WTC11 (cell line): ENCODE results near the gene IPP. TPM values are rescaled to one million over a fixed set of nuclear protein-coding genes. Genes with fewer than 3 reads are reported as not detected.

Experiments used
- ATAC-seq: fragments of 200-7000 bp; cut with Tn5 transposase; 2 replicates; pipeline ENCODE4 v1.10.0; 2021; ENCODE audit warnings: mild to moderate bottlenecking, moderate library complexity
- CTCF ChIA-PET: fragments of 300-600 bp; sonication (Branson Sonifier 250); formaldehyde crosslinking; loops from one replicate; lab custom pipeline; 2021; ENCODE audit warnings: antibody characterized with exemption; lab: Charles Lee
- POLR2A ChIA-PET: fragments of 350-600 bp; sonication (Branson Sonifier 250); formaldehyde crosslinking; loops from one replicate; lab custom pipeline; 2021; ENCODE audit warnings: antibody characterized with exemption; lab: Charles Lee
- DNase-seq: peaks from one replicate; pipeline ENCODE4 v3.0.0; 2021; ENCODE audit warnings: low spot score
- H3K27ac Mint-ChIP-seq: 2 replicates; pipeline ENCODE4 v1.8.0; 2021; ENCODE audit warnings: mixed read lengths
- H3K27me3 Mint-ChIP-seq: 2 replicates; pipeline ENCODE4 v1.8.0; 2021; ENCODE audit warnings: low read depth, mild to moderate bottlenecking, moderate library complexity, mixed read lengths
- H3K36me3 Mint-ChIP-seq: 2 replicates; pipeline ENCODE4 v1.8.0; 2021; ENCODE audit warnings: mixed read lengths
- H3K4me1 Mint-ChIP-seq: 2 replicates; pipeline ENCODE4 v1.8.0; 2022; ENCODE audit warnings: mixed read lengths
- H3K4me3 Mint-ChIP-seq: 2 replicates; pipeline ENCODE4 v1.8.0; 2021; ENCODE audit warnings: mild to moderate bottlenecking, moderate library complexity, mixed read lengths
- H3K9me3 Mint-ChIP-seq: 2 replicates; pipeline ENCODE4 v1.8.0; 2021; ENCODE audit warnings: mixed read lengths
- CREB1 ChIP-seq: sonication (generic); formaldehyde crosslinking; IDR thresholded peaks from 2 replicates; pipeline ENCODE4 v1.8.0; 2023; ENCODE audit warnings: mild to moderate bottlenecking, missing genetic modification reagents
- GABPB1 ChIP-seq: sonication (generic); formaldehyde crosslinking; IDR thresholded peaks from 2 replicates; pipeline ENCODE4 v1.8.1; 2023; ENCODE audit warnings: mild to moderate bottlenecking, missing genetic modification reagents
- GTF2I ChIP-seq: fragments of 250-450 bp; sonication (Bioruptor Pico); conservative IDR thresholded peaks from 2 replicates; pipeline ENCODE4 v1.4.0; 2021; ENCODE audit warnings: mild to moderate bottlenecking
- IRF2 ChIP-seq: sonication (generic); formaldehyde crosslinking; IDR thresholded peaks from 2 replicates; pipeline ENCODE4 v1.8.0; 2022; ENCODE audit warnings: low read depth, missing genetic modification reagents, borderline replicate concordance
- JUN ChIP-seq: sonication (generic); formaldehyde crosslinking; IDR thresholded peaks from 2 replicates; pipeline ENCODE4 v1.8.0; 2023; ENCODE audit warnings: mild to moderate bottlenecking, missing genetic modification reagents
- NR1H2 ChIP-seq: sonication (generic); formaldehyde crosslinking; IDR thresholded peaks from 2 replicates; pipeline ENCODE4 v1.9.0; 2021; ENCODE audit warnings: mild to moderate bottlenecking, moderate library complexity, missing genetic modification reagents
- ZBTB21 ChIP-seq: sonication (generic); formaldehyde crosslinking; IDR thresholded peaks from 2 replicates; pipeline ENCODE4 v1.8.1; 2023; ENCODE audit warnings: mild to moderate bottlenecking, missing genetic modification reagents, borderline replicate concordance
- ZNF219 ChIP-seq: sonication (generic); formaldehyde crosslinking; IDR thresholded peaks from 2 replicates; pipeline ENCODE4 v1.8.0; 2023; ENCODE audit warnings: missing genetic modification reagents, mild to moderate bottlenecking, borderline replicate concordance
- ZNF317 ChIP-seq: sonication (generic); formaldehyde crosslinking; IDR thresholded peaks from 2 replicates; pipeline ENCODE4 v1.8.1; 2023; ENCODE audit warnings: low read depth, mild to moderate bottlenecking, moderate library complexity, missing genetic modification reagents, borderline replicate concordance
- total RNA-seq: library from RNA; stranded (reverse); gene quantifications from 3 replicates; pipeline ENCODE4 v1.2.3, GENCODE V29; 2021
- TF ChIP-seq, protein P1 (sequence below): sonication (generic); formaldehyde crosslinking; IDR thresholded peaks from 2 replicates; pipeline ENCODE4 v1.8.0; 2023; ENCODE audit warnings: mild to moderate bottlenecking, missing genetic modification reagents
- TF ChIP-seq, protein P2 (sequence below): sonication (generic); formaldehyde crosslinking; IDR thresholded peaks from 2 replicates; pipeline ENCODE4 v1.8.0; 2023; ENCODE audit warnings: missing genetic modification reagents, mild to moderate bottlenecking, borderline replicate concordance
- TF ChIP-seq, protein P3 (sequence below): fragments of 250-450 bp; sonication (Bioruptor Pico); IDR thresholded peaks from 2 replicates; pipeline ENCODE4 v1.9.0; 2021; ENCODE audit warnings: mild to moderate bottlenecking, borderline replicate concordance
- TF ChIP-seq, protein P4 (sequence below): fragments of 200-600 bp; IDR thresholded peaks from 2 replicates; pipeline ENCODE4 v1.8.0; 2022; ENCODE audit warnings: antibody characterized with exemption
- TF ChIP-seq, protein P5 (sequence below): sonication (generic); formaldehyde crosslinking; IDR thresholded peaks from 2 replicates; pipeline ENCODE4 v1.8.1; 2022; ENCODE audit warnings: missing genetic modification reagents, borderline replicate concordance
- TF ChIP-seq, protein P6 (sequence below): sonication (generic); formaldehyde crosslinking; conservative IDR thresholded peaks from 2 replicates; pipeline ENCODE4 v1.8.1; 2023; ENCODE audit warnings: mild to moderate bottlenecking, low read depth, missing genetic modification reagents, moderate library complexity

The IPP gene
- total RNA-seq, 1 experiment from 2014 or later = 6.3 TPM

DNA sequence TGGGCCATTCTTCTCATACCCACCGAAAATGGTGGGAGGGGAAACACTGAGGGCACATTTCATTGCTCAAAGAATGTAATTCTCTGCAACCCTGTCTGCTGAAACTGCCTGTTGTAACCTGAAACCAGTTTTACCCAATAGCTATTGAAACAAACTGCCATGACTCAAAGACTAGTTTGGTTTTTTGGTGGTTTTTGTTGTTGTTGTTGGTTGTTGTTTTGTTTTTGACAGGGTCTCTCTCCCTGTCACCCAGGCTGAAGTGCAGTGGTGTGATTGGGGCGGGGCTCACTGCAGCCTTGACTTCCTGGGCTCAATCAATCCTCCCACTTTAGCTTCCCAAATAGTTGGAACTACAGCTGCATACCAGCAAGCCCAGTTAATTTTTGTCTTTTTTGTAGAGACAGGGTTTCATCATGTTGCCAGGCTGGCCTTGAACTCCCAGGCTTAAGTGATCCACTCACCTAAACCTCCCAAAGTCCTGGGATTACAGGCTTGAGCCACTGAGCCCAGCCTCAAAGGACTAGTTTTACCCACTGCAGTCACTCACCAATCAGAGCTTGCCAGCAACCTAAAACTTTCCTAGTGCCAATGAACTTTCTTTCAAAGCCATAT lies 2.1 kb upstream of the IPP start:
- no peak for ATAC-seq
- Mint-ChIP-seq H3K9me3 (peaks cover 35% of the 10 kb centered on the region), H3K27ac (no peak overlapping the region), H3K4me3 (no peak overlapping the region), H3K27me3 (no peaks in the 10 kb centered on the region), H3K36me3 (peaks cover 20% of the 10 kb centered on the region), H3K4me1 (peaks cover 10% of the 10 kb centered on the region)
- DNase-seq = no peak
- ChIA-PET CTCF (no interaction called here), POLR2A (no interaction called here)
- TF ChIP-seq, protein P1, sequence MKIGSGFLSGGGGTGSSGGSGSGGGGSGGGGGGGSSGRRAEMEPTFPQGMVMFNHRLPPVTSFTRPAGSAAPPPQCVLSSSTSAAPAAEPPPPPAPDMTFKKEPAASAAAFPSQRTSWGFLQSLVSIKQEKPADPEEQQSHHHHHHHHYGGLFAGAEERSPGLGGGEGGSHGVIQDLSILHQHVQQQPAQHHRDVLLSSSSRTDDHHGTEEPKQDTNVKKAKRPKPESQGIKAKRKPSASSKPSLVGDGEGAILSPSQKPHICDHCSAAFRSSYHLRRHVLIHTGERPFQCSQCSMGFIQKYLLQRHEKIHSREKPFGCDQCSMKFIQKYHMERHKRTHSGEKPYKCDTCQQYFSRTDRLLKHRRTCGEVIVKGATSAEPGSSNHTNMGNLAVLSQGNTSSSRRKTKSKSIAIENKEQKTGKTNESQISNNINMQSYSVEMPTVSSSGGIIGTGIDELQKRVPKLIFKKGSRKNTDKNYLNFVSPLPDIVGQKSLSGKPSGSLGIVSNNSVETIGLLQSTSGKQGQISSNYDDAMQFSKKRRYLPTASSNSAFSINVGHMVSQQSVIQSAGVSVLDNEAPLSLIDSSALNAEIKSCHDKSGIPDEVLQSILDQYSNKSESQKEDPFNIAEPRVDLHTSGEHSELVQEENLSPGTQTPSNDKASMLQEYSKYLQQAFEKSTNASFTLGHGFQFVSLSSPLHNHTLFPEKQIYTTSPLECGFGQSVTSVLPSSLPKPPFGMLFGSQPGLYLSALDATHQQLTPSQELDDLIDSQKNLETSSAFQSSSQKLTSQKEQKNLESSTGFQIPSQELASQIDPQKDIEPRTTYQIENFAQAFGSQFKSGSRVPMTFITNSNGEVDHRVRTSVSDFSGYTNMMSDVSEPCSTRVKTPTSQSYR (CRISPR knock-in tag) = no peak
- TF ChIP-seq, protein P2, sequence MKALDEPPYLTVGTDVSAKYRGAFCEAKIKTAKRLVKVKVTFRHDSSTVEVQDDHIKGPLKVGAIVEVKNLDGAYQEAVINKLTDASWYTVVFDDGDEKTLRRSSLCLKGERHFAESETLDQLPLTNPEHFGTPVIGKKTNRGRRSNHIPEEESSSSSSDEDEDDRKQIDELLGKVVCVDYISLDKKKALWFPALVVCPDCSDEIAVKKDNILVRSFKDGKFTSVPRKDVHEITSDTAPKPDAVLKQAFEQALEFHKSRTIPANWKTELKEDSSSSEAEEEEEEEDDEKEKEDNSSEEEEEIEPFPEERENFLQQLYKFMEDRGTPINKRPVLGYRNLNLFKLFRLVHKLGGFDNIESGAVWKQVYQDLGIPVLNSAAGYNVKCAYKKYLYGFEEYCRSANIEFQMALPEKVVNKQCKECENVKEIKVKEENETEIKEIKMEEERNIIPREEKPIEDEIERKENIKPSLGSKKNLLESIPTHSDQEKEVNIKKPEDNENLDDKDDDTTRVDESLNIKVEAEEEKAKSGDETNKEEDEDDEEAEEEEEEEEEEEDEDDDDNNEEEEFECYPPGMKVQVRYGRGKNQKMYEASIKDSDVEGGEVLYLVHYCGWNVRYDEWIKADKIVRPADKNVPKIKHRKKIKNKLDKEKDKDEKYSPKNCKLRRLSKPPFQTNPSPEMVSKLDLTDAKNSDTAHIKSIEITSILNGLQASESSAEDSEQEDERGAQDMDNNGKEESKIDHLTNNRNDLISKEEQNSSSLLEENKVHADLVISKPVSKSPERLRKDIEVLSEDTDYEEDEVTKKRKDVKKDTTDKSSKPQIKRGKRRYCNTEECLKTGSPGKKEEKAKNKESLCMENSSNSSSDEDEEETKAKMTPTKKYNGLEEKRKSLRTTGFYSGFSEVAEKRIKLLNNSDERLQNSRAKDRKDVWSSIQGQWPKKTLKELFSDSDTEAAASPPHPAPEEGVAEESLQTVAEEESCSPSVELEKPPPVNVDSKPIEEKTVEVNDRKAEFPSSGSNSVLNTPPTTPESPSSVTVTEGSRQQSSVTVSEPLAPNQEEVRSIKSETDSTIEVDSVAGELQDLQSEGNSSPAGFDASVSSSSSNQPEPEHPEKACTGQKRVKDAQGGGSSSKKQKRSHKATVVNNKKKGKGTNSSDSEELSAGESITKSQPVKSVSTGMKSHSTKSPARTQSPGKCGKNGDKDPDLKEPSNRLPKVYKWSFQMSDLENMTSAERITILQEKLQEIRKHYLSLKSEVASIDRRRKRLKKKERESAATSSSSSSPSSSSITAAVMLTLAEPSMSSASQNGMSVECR (CRISPR knock-in tag) = no peak
- TF ChIP-seq, protein P3, sequence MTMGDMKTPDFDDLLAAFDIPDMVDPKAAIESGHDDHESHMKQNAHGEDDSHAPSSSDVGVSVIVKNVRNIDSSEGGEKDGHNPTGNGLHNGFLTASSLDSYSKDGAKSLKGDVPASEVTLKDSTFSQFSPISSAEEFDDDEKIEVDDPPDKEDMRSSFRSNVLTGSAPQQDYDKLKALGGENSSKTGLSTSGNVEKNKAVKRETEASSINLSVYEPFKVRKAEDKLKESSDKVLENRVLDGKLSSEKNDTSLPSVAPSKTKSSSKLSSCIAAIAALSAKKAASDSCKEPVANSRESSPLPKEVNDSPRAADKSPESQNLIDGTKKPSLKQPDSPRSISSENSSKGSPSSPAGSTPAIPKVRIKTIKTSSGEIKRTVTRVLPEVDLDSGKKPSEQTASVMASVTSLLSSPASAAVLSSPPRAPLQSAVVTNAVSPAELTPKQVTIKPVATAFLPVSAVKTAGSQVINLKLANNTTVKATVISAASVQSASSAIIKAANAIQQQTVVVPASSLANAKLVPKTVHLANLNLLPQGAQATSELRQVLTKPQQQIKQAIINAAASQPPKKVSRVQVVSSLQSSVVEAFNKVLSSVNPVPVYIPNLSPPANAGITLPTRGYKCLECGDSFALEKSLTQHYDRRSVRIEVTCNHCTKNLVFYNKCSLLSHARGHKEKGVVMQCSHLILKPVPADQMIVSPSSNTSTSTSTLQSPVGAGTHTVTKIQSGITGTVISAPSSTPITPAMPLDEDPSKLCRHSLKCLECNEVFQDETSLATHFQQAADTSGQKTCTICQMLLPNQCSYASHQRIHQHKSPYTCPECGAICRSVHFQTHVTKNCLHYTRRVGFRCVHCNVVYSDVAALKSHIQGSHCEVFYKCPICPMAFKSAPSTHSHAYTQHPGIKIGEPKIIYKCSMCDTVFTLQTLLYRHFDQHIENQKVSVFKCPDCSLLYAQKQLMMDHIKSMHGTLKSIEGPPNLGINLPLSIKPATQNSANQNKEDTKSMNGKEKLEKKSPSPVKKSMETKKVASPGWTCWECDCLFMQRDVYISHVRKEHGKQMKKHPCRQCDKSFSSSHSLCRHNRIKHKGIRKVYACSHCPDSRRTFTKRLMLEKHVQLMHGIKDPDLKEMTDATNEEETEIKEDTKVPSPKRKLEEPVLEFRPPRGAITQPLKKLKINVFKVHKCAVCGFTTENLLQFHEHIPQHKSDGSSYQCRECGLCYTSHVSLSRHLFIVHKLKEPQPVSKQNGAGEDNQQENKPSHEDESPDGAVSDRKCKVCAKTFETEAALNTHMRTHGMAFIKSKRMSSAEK (CRISPR knock-in tag) = no peak
- TF ChIP-seq GABPB1 (peak; percentile 94), ZBTB21 (CRISPR knock-in tag) (no peak), NR1H2 (no peak), ZNF317 (CRISPR knock-in tag) (no peak)
- TF ChIP-seq, protein P4, sequence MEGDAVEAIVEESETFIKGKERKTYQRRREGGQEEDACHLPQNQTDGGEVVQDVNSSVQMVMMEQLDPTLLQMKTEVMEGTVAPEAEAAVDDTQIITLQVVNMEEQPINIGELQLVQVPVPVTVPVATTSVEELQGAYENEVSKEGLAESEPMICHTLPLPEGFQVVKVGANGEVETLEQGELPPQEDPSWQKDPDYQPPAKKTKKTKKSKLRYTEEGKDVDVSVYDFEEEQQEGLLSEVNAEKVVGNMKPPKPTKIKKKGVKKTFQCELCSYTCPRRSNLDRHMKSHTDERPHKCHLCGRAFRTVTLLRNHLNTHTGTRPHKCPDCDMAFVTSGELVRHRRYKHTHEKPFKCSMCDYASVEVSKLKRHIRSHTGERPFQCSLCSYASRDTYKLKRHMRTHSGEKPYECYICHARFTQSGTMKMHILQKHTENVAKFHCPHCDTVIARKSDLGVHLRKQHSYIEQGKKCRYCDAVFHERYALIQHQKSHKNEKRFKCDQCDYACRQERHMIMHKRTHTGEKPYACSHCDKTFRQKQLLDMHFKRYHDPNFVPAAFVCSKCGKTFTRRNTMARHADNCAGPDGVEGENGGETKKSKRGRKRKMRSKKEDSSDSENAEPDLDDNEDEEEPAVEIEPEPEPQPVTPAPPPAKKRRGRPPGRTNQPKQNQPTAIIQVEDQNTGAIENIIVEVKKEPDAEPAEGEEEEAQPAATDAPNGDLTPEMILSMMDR = no peak

DNA sequence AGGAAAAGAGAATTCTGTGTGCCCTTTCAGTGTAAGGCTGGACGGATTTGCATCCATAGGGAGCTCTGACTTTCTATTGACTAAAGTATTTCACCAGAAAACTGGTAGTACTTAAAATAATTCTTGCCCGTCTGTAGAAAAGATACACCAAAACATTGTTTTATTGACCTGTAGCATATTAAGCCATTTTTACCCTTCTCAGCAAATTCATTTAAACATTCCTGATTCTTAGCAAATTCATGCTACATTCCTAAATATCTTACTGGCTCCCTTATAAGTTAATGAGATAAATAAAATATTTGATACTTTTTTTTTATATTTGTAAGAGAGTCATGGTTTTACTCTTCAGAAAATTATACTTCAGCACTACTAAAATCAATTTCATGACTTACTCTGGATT lies 1.6 kb upstream of the IPP start:
- Mint-ChIP-seq H3K4me1 (peaks cover 10% of the 10 kb centered on the region), H3K36me3 (peaks cover 20% of the 10 kb centered on the region), H3K4me3 (no peak overlapping the region), H3K27ac (no peak overlapping the region), H3K27me3 (no peaks in the 10 kb centered on the region), H3K9me3 (peaks cover 35% of the 10 kb centered on the region)
- DNase-seq (no peak), ATAC-seq (no peak)
- POLR2A ChIA-PET = no interaction called here
- CTCF ChIA-PET = no interaction called here
- TF ChIP-seq, protein P5, sequence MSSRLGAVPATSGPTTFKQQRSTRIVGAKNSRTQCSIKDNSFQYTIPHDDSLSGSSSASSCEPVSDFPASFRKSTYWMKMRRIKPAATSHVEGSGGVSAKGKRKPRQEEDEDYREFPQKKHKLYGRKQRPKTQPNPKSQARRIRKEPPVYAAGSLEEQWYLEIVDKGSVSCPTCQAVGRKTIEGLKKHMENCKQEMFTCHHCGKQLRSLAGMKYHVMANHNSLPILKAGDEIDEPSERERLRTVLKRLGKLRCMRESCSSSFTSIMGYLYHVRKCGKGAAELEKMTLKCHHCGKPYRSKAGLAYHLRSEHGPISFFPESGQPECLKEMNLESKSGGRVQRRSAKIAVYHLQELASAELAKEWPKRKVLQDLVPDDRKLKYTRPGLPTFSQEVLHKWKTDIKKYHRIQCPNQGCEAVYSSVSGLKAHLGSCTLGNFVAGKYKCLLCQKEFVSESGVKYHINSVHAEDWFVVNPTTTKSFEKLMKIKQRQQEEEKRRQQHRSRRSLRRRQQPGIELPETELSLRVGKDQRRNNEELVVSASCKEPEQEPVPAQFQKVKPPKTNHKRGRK (CRISPR knock-in tag) = no peak
- TF ChIP-seq GTF2I (CRISPR knock-in tag) = no peak
- no peak for TF ChIP-seq IRF2 (CRISPR knock-in tag)
- no peak for TF ChIP-seq CREB1 (CRISPR knock-in tag)
- TF ChIP-seq, protein P6, sequence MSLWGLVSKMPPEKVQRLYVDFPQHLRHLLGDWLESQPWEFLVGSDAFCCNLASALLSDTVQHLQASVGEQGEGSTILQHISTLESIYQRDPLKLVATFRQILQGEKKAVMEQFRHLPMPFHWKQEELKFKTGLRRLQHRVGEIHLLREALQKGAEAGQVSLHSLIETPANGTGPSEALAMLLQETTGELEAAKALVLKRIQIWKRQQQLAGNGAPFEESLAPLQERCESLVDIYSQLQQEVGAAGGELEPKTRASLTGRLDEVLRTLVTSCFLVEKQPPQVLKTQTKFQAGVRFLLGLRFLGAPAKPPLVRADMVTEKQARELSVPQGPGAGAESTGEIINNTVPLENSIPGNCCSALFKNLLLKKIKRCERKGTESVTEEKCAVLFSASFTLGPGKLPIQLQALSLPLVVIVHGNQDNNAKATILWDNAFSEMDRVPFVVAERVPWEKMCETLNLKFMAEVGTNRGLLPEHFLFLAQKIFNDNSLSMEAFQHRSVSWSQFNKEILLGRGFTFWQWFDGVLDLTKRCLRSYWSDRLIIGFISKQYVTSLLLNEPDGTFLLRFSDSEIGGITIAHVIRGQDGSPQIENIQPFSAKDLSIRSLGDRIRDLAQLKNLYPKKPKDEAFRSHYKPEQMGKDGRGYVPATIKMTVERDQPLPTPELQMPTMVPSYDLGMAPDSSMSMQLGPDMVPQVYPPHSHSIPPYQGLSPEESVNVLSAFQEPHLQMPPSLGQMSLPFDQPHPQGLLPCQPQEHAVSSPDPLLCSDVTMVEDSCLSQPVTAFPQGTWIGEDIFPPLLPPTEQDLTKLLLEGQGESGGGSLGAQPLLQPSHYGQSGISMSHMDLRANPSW = no peak
- no peak for TF ChIP-seq ZNF219 (CRISPR knock-in tag)
- no peak for TF ChIP-seq JUN
